ENCODE results near the gene PER1.

PER1 gene

GRCh38 chr17:8151120-8151640 is 1.0 kb downstream of the PER1 start:
- no peak for DNase-seq

GRCh38 chr17:8150194-8151119 is 1.7 kb downstream of the PER1 start:
- no peak for DNase-seq

DNA sequence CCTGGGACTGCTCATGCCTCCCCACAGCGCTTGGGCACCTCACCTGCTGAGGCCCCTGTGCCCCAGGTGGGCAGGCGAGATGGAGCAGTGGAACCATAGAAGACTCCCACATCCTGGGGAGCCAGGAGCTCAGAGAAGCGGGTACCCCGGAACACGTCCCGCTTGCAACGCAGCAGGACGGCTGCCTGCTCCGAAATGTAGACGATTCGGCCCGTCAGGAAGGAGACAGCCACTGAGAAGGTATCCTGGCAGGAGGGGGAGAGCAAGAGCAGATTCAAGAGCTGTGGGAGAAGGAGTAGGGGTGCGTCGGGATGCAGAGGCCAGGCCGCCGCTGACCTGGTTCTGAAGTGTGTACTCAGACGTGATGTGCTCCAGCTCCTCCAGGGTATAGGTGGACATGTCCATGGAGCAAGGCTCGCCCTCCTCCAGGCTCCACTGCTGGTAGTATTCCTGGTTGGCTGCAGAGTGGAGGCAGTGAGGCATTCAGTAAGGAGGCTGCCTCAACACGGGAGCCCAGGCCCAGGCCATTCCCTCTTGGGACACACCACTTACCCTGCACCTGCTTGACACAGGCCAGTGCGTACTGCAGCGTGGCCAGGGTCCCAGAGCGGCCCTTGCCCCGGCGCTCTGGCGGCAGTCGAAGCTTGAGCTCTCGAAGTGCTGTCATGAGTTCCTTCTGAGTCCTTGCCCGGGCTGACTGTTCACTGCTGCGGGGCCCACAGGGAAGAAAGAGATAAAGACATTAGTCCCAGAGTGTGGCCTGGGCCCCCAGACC is 2.6 kb downstream of the PER1 start:
- no peak for DNase-seq

GRCh38 chr17:8148560-8148959 is 3.6 kb downstream of the PER1 start:
- DNase-seq: no peak

DNA sequence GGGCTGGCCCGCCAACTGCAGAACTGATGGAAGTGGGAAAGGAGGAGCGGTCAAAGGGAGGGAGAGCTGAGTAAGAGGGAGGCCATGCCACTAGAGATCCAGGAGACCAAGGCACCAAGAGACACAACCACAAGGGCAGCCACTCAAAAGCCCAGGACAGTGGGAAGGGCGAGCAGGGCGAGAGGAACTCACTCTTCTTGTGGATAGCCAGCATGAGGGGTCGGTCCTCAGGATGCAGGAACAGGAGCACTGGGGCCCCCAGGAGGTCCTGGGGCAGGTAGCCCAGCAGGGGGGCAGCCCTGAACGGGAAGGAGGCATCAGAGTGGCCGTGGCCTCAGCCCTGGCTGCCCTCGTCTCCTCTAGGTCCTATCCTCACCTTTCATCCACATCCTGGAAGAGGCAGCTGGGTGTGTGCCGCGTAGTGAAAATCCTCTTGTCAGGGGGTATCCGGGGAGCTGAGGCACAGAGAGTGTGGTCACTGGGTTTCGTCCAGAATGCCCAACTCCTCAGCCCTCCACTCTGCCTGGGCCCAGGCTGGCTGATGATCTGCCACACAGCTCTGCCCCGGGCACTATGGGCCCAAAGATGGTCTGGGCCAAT is 4.3 kb downstream of the PER1 start:
- DNase-seq: no peak

DNA sequence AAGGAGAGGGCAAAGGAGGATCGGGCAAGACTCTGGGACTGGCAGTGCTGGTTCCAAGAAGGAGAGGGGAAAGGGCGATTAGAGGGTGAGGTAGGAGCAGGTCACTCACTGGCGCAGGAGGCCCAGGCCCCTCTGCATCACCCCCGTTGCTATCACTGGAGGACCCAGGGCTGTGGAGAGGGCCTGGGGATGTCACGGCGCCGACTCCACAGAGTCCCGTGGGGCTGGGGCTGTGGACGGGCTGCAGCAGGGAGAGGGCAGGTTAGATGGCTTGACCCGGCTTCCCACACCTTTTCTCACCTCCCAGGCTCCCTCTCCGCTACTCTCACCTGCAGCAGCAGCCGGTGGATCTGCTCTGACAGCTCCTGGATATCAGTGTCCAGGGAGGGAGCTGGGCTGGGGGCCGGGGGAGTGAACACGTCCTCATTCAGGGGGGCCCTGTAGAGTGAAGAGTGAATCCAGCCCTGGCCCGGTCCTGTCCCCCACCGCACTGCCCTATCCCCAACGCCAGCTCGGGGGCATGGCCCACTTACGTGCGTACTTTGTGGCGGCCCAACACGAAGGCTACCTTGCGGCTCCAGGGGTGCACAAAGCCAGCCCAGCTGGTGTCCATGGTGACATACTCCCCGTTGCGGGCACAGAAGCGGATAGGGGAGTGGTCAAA is 4.9 kb downstream of the PER1 start:
- DNase-seq: no peak

GRCh38 chr17:8146381-8147140 is 5.6 kb downstream of the PER1 start:
- no peak for DNase-seq

- no peak for DNase-seq
Measured at GRCh38 chr17:8145811-8146210, 6.4 kb downstream of the PER1 start.

DNA sequence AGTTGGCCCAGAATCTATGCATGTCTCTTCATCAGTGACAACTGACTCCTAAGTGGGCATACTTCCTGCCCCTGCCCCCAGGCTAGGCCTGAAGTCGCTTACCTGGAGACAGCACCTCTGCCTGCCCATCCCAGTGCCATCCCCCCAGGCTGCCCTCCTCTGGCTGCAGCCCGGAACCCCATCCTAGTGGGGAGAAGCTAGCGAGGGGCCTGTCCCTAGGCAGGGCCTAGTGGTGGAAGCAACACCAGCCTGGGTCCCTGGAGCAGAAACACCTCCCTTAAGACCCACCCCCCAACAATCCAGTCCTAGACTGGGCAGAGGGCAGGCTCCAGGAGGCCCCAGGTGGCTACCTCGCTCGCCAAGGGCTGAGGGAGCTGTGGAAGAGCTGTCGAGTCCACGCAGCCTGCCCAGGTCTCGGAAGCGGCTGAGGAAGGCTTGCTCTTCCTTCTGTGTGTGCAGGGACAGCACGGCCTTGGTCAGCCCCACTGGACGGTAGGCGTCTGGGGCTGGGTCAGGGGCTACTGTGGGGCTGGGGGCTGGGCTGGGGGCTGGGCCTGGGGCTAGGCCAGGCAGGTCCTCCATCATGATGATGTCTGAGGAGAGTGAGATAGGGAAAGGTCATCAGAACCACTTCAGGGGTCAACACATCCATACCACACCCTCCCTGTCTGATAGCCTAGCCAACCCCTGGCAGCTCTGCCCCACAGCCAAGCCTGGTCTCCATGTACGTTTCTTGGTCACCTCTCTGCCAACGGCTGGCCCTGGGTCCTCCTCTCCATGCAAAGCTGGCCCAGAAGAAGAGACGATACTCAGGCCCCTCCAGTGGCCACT is 7.6 kb downstream of the PER1 start:
- DNase-seq: no peak

- DNase-seq: no peak
Measured at GRCh38 chr17:8143581-8144400, 8.4 kb downstream of the PER1 start.

DNA sequence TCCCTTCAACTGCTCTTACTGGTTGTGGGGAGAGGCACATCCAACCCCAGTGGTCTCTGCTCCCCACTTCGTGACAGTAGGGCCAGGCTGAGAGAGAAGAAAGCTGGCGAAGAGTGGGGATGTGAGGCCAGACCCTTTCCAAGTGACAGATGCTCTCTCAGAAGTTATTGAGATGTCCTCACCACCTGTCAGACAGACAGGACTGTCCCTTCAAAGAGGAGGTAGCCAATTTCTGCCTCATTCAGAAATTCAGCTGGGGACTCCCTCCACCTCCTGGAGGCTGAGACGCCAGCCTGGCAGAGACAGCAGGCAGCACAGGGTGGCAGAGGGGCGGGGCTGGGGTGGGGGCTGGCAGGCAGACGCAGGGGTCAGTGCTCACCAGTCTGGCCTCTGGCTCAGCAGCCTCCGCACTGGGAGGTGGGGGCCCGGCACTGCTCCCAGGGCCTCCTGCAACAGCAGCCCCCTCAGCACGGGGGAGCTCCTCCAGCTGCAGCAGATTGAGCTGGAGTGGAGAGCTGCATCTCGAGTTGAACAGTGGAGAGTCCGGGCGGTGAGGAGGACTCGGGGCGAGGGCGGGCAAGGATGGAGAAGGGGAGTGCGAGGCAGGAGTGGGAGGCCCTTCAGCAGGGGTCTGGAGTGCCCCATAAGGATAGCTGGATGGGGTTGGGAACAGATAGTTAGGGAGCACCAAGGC is 9.2 kb downstream of the PER1 start:
- DNase-seq: no peak

DNA sequence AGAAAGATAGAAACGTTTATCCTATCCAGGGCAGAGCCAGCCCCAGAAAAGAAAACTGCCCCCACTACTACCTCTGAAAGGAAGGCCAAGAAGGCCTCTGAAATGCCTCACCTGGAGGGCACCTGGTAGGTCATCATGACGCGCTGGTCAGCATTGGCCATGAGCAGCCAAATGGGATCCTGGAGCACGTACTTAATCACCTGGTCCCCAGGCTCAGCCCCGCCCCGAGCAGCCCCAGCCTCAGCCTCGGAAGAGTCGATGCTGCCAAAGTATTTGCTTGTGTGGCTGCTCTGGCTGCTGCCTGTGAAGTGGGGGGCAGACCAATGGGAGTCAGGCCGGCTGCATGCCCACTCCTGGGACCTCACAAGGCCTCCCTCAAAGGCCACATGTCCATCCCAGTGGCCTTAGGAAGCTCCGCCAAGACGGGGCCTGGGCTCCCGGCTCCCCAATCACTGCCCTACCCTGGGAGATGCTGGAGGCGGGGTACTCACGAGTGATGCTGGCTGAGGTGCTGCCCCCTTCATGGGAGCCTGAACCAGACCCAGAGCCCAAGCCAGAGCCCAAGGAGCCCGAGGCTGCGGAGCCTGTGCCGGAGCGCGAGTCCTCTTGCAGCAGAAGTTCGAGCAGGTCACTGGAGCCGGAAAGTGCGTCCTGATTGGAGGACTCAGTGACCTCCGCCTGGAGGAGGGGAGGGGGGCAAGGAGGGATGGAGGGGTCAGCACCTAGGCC is 9.9 kb downstream of the PER1 start:
- DNase-seq: no peak

DNA sequence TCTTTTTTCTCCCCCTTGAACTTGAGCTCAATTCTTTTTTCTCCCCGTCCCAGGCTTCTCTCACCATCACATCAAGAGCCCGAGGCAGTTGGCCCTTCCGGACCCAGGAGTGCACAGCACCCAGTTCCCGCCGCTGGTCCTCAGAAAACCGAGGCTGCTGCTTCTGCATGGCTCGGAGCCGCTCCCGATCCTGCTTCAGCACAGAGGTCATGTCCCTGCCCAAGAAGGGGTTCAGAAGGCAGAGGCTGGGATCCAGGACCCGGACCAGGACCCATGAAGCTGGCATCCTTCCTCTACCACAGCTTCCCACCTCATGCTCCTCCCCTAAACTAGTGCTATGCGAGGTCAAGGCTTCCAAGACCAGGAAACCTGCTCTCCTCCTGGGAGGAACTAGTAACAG is 10.5 kb downstream of the PER1 start:
- DNase-seq: no peak

GRCh38 chr17:8141045-8141444 is 11.2 kb downstream of the PER1 start:
- DNase-seq: no peak

- no peak for DNase-seq
Measured at GRCh38 chr17:8140065-8141029, 11.9 kb downstream of the PER1 start.

DNA sequence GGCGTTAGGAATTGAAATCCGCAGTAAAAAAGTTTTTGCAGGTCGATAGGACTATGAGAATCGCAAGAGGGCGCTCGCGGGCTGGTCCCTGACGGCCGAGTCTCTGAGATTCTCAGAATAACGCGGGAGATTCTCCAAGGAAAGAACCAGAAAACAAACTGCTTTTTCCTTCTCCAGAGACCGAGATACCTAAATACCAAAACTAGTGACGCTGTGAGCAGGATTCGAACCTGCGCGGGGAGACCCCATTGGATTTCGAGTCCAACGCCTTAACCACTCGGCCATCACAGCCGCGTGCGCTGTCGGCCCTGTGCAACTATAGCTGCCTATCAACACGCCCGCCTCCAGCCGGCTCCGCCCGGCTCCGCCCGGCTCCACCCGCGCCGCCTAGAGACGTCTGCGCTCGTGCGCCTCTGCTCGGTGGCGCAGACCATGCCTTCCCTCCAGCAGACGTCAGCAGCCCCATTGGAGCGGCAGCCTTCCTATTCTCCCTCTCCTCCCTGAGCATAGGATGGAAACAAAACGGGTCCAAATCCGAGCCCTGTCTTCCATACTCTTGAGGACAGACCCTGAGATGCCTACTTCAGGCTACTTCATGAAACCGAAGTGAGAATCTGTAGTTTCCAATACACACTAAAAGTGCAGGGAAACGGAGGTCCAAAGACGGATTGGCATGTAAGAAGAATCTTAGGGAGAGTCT is 13.4 kb downstream of the PER1 start:
- peak; percentile 91 for DNase-seq

DNA sequence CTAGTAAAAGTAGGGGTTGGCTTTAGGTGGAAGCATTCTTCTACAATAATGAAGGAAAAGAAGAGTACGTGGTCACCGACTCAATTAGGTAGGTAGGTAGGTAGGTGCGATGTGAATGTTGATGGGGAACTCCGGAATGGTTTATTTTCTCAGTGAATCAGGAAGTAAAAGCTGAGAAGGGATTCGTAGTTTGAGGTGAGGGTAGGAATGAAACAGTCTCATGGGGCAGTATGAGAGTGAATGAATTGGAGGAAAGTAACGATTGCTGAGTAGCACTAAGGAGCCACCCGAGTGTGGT is 13.9 kb downstream of the PER1 start:
- DNase-seq: no peak

Measured in DMS 273 treated with DMSO at 0.1 percent for 48 hours (cell line).